Ovary (tissue), 3 donors: ENCODE data around the gene P2RX6.

Experiments
- POLR2A ChIP-seq: fragments of 450-650 bp; IDR thresholded peaks from one replicate; pipeline ENCODE4 v1.6.1; 2017; ENCODE audit warnings: antibody characterized with exemption, mild to moderate bottlenecking, moderate library complexity
- TF ChIP-seq, protein P1 (sequence below), 3 donors: fragments of 450-650 bp in 2 of 3; fragments of 200-600 bp in 1 of 3; IDR thresholded peaks; one replicate each; pipeline versions ENCODE4 v1.5.1 to v1.8.0; 2016 to 2022; ENCODE audit warnings: antibody characterized with exemption in 3 of 3, mild to moderate bottlenecking in 1 of 3
- donor health status: DM: no; HTN: no; CAD: no.

DNA sequence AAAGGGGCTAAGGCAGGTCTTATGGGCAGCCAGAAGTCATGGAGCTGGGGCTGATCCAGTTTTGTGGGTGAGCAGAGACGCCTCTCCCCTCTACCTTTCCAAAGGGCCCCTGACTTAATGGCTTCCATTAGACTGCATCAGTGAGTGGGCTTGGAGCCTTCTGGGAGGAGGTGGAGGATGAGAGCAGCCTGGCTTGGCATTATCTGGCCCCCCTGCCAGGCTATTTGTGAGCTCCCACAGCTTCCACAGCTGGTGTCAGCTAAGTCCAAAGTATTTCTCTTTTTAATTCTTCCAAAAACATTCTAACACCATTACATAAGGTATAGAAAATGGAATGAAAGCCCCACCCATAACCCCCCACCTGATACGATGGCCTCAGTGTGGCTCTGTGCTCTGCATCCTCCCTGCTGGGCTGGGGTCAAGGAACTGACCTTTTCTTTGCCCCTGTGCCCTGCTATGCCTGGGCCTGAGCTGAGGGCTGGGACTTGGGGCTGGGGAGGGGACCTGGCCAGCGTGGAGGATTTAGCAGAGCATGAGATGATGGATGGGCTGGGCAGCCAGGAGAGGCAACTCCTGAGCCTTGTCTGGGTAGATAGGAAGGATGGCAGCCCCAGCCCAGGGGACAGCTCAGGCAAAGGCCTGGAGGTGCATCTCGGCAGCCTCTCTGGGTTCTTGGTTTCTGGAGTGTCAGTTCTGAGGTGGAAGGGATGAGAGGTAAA is 43.9 kb upstream of the P2RX6 start:
- TF ChIP-seq, protein P1, sequence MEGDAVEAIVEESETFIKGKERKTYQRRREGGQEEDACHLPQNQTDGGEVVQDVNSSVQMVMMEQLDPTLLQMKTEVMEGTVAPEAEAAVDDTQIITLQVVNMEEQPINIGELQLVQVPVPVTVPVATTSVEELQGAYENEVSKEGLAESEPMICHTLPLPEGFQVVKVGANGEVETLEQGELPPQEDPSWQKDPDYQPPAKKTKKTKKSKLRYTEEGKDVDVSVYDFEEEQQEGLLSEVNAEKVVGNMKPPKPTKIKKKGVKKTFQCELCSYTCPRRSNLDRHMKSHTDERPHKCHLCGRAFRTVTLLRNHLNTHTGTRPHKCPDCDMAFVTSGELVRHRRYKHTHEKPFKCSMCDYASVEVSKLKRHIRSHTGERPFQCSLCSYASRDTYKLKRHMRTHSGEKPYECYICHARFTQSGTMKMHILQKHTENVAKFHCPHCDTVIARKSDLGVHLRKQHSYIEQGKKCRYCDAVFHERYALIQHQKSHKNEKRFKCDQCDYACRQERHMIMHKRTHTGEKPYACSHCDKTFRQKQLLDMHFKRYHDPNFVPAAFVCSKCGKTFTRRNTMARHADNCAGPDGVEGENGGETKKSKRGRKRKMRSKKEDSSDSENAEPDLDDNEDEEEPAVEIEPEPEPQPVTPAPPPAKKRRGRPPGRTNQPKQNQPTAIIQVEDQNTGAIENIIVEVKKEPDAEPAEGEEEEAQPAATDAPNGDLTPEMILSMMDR (IDR thresholded peaks at IDR 0.05) = no peak
- no peak for TF ChIP-seq POLR2A
